BJ (cell line): ENCODE results near the gene PTMA. TPM values are rescaled to one million over a fixed set of nuclear protein-coding genes. Genes with fewer than 3 reads are reported as not detected.

ENCODE experiments used
- CTCF ChIA-PET: fragments of 350-600 bp; formaldehyde crosslinking; extraction: SDS; loops from one replicate; lab custom pipeline; 2021; ENCODE audit warnings: antibody characterized with exemption, inconsistent platforms; lab: Yijun Ruan, JAX
- POLR2A ChIA-PET: fragments of 300-600 bp; sonication (Branson Sonifier 250); formaldehyde crosslinking; extraction: SDS; loops from one replicate; lab custom pipeline; 2021; ENCODE audit warnings: antibody characterized with exemption; lab: Charles Lee
- DNase-seq: peaks from one replicate; pipeline ENCODE4 v3.0.0-alpha.2; 2011; ENCODE audit warnings: low read depth
- H3K27me3 ChIP-seq: 2 replicates; pipeline ENCODE4 v1.6.0; 2011; ENCODE audit warnings: low read length; ENCODE audit not compliant: control insufficient read depth, insufficient read depth
- H3K36me3 ChIP-seq: 2 replicates; pipeline ENCODE4 v1.5.1; 2011; ENCODE audit warnings: low read length; ENCODE audit not compliant: control insufficient read depth, insufficient read depth
- H3K4me3 ChIP-seq: 2 replicates; pipeline ENCODE4 v1.5.1; 2011; ENCODE audit warnings: low read depth, mild to moderate bottlenecking, control low read depth, low read length
- CTCF ChIP-seq: IDR thresholded peaks from 2 replicates; pipeline ENCODE4 v1.5.1; 2011; ENCODE audit warnings: low read depth, mild to moderate bottlenecking, control low read depth, inconsistent platforms, low read length, moderate library complexity; ENCODE audit not compliant: insufficient read depth
- polyA plus RNA-seq: library from polyadenylated mRNA; depleted of rRNA; stranded (reverse); fragments of >200 nt; gene quantifications from 2 replicates; pipeline ENCODE4 v1.2.3, GENCODE V29; 2011

The PTMA gene
- polyA plus RNA-seq, 1 experiment, result 363 TPM

GRCh38 chr2:231685349-231686191 lies 22.8 kb upstream of the PTMA start:
- Histone ChIP-seq H3K4me3 (no peak overlapping the region), H3K36me3 (no peaks in the 10 kb centered on the region), H3K27me3 (no peaks in the 10 kb centered on the region)
- DNase-seq, result no peak
- peak; percentile 25; the same call in 1 of the 2 replicates for TF ChIP-seq CTCF
- POLR2A ChIA-PET, result no interaction called here
- CTCF ChIA-PET, result interaction anchor here (0.7 to 25.3 kb wide), 7 partner anchors 9 to 30 kb away, joined by 3 to 719 read pairs (median 8); no protein-coding TSS in a partner anchor

DNA sequence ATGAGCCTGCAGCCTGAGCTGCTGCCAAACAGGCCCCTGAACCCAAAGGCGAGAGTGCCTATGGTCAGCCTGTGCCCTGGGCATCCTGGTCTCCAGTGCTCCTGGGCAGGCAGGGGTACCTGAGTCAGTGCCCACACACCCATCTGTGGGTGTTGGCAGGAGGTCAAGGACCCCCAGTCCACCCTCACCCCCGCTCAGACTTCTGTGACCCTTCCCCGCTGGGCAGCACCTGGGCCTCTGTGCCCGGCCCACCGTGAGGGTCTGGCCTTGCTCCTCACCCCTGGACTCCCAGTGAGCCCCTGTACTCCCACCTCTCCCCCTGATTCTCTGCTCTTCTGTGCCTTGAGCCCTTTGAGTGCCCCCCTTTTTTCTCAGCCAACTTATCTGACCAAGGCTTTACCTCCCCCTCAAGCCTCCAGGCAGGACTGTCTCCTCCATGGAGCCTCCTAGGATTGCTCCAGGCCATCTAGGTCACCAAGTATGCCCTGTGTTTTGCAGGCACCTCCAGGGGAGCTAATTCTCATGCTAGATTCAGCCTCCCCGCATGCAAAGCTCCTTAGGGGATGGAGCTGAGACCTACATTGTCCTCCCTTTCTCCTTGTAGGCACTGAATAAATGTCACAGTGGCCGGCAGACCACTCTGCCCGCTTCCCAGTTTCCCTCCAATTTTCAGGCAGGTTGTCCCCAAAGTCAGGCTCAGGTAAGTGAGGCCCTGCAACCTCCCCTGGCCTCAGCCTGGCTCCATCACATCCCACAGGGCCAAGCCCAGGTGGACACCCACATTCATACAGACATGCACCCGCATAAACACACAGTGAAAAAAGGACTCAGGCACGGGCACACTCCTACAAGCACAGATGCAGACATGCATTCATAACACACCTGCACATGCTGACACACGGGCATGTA lies 21.9 kb upstream of the PTMA start:
- no peak for TF ChIP-seq CTCF
- Histone ChIP-seq H3K4me3 (no peak overlapping the region), H3K27me3 (no peaks in the 10 kb centered on the region), H3K36me3 (no peaks in the 10 kb centered on the region)
- POLR2A ChIA-PET, result no interaction called here
- CTCF ChIA-PET, result interaction anchor here (0.6 to 25.3 kb wide), 6 partner anchors 10 to 29 kb away, joined by 3 to 719 read pairs (median 6); partner anchors contain the start of gene PTMA
- no peak for DNase-seq

DNA sequence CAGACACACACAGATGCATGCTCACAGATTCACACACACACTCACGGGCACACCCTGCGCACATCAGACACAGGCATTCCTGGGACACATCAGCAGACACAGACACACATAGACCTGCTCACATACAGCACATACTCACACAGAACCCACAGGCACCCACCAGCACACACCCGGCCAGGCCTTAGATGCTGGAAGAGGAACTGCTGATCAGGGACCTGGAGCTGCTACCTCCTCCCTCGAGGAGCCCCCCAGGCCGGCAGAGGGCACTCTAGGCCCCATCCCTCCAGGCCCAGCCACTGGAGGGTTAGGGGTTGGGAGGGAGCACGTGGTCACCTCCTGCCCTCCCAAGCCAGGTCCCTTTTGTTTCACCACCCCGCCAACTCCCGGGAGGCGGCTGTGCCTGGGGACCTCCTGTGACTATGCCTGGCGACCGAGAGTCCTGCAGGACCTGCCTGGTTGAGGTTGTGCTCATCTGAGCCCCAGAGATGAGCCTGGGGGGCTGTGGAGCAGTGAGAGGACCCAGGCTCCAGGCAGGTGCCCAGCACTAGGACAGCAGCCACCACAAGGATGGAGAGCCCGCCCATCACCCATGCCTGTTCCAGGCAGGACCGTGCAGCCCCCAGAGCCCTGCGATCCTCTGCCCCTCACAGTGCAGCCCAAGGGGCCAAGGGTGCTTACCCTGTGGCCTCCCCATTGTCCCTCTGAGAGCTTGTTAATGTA lies 21.0 kb upstream of the PTMA start:
- DNase-seq, result no peak
- ChIA-PET CTCF (interaction anchor here (0.6 to 25.3 kb wide), 5 partner anchors 9 to 28 kb away, joined by 3 to 719 read pairs (median 8); partner anchors contain the start of gene PTMA), POLR2A (no interaction called here)
- no peak overlapping the region for H3K4me3 ChIP-seq
- no peaks in the 10 kb centered on the region for H3K36me3 ChIP-seq
- no peaks in the 10 kb centered on the region for H3K27me3 ChIP-seq
- peak; percentile 73 for TF ChIP-seq CTCF

DNA sequence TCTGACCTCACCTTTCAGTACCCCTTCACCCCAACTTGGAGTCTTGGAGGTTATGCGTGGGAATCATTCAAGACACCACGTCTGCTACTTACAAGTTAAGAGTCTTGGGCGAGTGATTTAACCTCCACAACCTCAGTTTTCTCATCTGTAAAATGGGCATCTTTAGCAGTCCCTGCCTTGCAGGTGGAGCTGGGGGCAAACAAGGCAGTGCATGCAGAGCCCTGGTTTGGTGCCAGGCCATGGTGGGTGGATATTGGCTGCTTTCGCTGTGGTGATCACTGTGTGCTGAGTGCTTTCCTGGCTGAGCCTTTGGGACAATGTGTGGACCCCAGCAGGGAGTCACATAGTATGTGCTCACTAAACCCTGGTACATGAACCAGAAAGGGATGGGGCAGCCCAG lies 20.4 kb upstream of the PTMA start:
- Histone ChIP-seq H3K4me3 (no peak overlapping the region), H3K36me3 (no peaks in the 10 kb centered on the region), H3K27me3 (no peaks in the 10 kb centered on the region)
- TF ChIP-seq CTCF, result no peak
- no peak for DNase-seq
- POLR2A ChIA-PET, result no interaction called here
- CTCF ChIA-PET, result interaction anchor here (1.1 to 25.3 kb wide), 4 partner anchors 8 to 27 kb away, joined by 4 to 719 read pairs (median 10); partner anchors contain the start of gene PTMA
